Measurements from ENCODE around the gene TMEM200A. TPM values are rescaled to one million over a fixed set of nuclear protein-coding genes. Genes with fewer than 3 reads are reported as not detected.

Gene TMEM200A
- total RNA-seq, 1 experiment from 2014 or later, result not detected

DNA sequence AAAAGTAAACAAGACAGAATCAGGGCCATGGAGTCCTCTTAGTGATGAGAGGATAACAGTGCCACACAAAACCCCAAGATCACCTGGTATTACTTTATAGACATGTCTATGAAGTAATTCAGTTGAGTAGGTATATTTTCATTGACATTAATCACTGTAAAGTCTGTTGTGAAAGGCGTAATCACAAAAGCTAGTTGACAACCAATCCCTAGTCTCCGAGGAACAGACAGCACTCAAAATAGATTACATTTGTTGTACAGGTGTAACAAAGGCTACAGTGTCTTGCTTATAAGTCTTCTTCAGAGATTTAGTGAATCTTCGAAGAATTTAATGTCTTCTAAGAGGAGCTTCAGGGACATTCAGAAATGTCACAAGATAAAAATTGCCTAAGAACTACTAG, 120.1 kb downstream of the TMEM200A start:
- DNase-seq (ENCODE audit: low spot score), result no peak

DNA sequence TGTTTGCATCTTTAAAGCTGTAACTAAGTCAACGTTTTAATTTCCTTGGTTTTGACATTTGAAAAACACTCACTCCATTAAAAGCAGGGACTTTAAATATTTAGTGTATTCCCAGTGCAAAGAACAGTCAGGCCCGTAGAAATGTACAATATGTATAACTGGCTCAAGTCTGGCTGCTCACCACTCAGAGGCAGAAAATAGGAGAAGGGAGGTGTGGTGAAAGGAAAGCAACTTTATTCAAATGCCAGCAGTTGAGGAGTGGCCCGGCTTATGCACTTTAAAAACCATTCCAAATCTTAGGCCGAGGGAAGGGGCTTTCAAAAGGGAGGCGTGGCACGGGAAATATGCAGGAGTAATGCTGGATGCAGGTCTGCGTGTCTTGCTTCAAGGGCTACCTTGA, 120.6 kb downstream of the TMEM200A start:
- no peak for DNase-seq (ENCODE audit: low spot score)

DNA sequence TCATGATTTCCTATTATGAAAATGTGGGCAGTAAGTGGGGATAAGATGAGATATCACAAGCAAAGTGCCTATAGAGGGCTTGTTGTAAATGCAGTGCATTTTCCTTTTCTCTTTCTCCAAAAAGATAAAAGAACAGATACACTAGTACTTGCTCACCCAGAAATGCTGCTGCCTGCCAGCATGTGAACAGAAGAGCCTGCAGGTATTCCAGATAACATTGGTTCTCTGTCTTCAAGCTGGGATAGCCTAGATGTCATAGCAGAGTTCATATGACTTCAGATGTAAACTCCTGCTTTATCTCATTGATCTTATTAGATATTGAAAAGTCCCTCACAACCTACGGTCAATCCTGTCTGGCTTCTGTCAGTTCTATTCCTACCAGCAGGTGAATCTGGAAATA, 123.7 kb downstream of the TMEM200A start:
- no peak for DNase-seq (ENCODE audit: low spot score)

Other genes with a start within 250 kb of the TMEM200A start
- not detected in 2 replicates for gene SAMD3, start 143.1 kb upstream of the TMEM200A start, total RNA-seq (2014; rRNA removed; shearing (Covaris generic))

Data from HT-29 (cell line).